GM19324 (cell line): ENCODE measurements around the gene SFRP5.

ENCODE experiments used
- ATAC-seq: cut with Tn5 transposase; IDR thresholded peaks from one replicate; pipeline ENCODE4 v1.9.1; 2021; ENCODE audit warnings: mild to moderate bottlenecking, moderate library complexity; ENCODE audit not compliant: unreplicated experiment, low FRiP score

The SFRP5 gene

DNA sequence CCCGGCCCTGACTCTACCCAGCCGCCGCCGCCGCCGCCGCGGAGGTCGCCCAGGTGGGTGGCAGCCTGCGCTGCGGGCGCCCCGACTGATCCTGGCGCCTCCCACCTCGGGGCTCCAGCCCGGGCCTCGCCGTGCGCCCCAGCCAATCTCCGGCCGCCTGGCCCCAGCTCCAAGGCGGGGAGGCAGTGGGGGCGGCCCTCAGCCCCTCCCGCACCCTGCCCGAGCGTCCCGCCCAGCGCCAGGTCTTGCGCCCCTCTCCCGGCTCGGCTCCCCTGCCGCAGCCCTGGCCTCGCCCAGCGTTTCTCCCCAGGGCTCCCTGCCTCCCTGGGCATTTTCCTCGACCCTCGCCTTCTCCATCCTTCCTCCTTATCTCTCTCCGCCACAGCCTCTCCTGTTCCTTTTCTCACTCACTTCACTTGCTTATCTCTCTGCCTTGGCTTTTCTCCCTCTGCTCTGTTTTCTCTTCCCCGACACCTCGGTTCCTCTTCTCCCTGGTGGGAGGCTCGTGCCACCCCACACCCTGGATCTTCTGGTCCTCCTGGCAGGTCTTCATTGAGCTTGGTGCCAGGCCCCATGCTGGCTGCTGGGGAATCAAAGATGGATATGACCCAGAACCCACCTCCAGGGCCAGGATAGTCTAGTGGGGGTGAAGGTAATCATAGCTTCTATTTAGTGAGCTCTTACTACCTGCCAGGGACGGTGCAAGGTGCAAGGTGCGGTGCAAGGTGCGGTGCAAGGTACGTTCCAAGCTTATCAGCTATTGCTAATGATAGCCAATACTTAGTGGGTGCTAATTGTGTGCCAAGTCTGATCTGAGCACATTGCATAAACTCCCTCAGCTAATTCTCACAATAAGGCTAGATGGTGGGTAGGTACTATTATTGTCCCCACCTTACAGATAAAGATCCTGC lies at the start of gene SFRP5:
Gene SFRP5 (minus strand): TSS at position 87 of the 911 bp plus-strand sequence. CDS start 166 bp downstream, outside the sequence.
- no peak for ATAC-seq

- ATAC-seq, result no peak
Measured at GRCh38 chr10:97820096-97820704, 48.4 kb upstream of the SFRP5 start.

DNA sequence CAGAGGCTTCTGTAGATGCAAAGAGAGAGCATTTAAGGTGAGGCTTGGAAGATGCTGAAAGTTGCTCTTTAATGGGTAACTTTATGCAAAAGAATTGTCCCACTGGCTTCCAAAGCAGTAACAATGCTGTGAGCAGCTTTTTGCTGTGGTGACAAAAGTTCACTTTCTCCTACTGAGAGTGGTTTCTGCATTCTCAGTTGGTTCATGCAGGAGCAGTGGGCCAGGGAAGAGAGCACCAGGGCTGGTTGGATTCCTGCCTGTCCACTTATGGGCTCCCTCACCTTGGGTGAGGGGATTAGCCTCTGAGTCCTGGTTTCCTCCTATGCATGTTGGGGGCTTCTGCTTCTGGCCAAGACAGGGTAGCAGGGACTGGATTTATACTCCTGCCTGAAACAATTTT lies 46.8 kb upstream of the SFRP5 start:
- no peak for ATAC-seq

GRCh38 chr10:97816609-97817008 lies 44.8 kb upstream of the SFRP5 start:
- no peak for ATAC-seq

GRCh38 chr10:97814996-97815395 lies 43.2 kb upstream of the SFRP5 start:
- ATAC-seq, result no peak

GRCh38 chr10:97813311-97813710 lies 41.5 kb upstream of the SFRP5 start:
- ATAC-seq, result no peak

DNA sequence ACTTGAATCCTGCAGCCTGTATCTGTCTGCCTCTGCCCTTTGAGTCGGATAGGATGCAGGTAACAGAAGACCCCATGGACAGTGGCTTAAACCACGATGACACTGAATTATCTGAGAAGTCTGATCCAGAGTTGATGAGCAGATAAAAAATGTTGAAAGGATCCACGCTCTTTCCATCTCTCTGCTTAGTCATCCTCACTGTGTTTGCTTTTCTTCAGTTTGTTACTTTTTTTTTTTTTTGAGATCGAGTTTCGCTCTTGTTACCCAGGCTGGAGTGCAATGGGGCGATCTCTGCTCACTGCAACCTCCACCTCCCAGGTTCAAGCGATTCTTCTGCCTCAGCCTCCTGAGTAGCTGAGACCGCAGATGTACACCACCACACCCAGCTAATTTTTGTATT lies 40.9 kb upstream of the SFRP5 start:
- no peak for ATAC-seq

DNA sequence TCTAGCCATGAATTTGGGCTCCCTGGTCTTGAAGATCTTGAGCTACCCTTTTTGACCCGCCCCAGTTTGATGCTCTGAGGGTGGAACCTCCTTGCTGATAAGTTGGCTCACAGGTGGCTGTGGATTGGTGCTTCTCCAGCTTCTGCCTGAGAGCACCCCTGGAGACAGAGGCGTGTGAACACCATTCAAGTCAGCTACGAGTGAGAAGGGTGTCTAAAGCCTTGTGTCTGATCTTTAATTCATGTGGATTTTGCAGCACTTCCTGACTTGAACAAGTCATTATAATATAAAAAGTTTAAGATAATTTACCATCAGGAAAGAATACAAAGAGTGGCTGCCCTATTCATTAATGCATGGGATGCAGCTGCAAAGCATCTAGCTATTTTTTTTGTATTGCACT lies 40.2 kb upstream of the SFRP5 start:
- no peak for ATAC-seq

DNA sequence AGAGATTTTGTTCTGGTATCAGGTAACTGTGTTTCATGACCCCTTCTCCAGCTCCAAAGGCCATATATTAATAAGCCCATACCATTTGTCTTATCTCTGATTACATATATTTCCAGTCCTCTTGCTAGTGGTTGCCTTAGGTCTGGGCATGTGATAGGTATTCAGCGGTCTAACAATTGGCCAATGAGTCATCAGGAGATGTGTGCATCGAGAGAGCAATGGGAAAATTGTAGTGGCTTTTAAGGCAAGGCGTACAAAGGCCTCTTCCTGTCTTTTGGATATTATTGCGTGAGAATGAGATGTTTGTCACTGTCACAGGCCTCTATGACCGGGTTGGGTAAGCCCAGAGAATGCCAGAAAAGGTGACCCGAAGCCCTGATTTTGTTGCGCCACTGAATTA lies 38.6 kb upstream of the SFRP5 start:
- no peak for ATAC-seq

DNA sequence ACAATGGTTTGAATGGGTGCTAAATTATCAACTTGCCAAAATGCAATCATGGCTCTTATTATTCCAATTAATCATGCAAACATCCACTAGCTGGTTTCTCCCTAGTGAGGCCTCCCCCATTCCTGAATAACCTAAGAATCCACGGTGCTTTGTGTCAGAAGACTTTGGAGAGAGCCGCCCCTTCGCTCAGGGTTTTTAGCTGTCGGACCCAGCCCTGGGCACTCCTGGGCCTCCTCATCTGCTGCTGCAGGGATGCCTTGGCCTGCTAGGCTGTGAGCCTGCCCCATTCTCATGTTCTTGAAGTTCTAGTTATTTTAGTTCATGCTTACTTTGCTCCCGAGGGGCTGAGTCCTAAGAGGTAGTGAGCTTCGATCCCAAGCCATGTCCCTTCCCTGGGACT lies 34.1 kb upstream of the SFRP5 start:
- no peak for ATAC-seq

DNA sequence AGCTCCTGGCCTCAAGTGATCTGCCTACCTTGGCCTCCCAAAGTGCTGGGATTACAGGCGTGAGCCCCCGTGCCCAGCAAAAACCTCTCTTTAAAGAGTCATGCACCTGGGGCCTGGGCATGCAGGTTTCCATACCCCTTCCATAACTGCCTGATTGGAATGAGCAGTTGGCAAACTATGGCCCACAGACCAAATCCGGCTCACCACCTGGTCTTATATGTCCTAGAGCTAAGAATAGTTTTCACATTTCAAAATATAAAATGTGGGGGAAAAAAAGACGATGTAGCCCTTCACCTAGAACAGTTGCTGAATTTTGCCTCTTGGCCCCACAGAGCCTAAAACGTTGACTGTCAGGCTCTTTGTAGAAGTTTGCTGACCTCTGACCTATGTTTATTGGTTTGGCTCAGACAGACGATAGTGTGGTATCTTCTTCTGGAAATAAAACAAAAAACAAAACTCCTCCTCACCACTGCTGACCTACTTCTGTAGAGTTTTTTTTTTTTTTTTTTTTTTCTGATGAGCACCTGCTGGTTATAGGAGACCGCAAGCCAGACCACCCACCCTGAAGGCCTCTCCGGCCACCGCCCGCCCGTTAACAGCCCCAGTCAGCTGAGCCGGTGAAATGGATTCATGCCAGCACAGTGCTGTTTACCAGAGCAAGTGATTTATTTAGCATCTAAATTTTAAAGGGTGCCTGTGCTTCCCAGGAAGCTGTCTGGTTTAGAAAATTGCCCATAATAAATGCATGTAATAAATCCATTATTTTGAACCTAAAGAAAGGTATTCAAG lies 33.5 kb upstream of the SFRP5 start:
- no peak for ATAC-seq

DNA sequence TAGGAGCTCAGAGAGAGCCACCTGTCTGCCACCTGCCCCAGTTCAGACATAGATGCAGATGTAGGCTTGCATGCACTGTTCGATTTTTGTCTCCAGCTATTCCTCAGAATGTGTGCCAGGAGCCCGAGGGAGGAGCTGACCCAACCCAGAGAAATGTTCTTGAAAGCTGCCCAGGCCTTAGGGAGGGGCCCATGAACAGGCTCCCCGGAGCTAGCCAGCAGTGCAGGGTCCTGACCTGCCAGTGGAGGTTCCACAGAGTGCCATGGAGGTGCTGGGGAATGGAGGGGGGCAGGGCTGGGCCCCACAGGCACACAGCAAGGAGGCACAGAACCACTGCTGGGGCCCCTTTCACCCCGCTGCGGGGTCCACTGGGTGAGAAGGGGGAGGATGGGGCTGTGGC lies 29.6 kb upstream of the SFRP5 start:
- no peak for ATAC-seq

DNA sequence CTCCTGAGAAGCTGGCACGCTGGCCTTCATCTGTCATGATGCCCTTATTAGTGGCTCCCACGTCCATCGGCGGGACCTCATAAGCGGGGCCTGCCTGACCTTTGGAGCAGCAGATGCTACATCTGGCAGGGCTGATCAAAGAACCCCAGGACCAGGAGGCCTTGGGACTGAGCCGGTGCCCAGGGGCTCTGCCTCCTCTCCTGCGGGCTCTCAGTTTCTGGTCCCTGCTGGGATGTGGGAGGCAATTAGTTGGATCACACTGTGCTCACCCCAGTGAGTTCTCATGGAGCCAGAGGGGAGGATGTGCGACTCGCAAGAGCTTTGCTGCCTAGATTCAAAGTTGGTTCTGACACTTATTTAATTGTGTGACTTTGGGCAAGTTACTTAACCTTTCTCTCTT lies 28.7 kb upstream of the SFRP5 start:
- ATAC-seq, result no peak

DNA sequence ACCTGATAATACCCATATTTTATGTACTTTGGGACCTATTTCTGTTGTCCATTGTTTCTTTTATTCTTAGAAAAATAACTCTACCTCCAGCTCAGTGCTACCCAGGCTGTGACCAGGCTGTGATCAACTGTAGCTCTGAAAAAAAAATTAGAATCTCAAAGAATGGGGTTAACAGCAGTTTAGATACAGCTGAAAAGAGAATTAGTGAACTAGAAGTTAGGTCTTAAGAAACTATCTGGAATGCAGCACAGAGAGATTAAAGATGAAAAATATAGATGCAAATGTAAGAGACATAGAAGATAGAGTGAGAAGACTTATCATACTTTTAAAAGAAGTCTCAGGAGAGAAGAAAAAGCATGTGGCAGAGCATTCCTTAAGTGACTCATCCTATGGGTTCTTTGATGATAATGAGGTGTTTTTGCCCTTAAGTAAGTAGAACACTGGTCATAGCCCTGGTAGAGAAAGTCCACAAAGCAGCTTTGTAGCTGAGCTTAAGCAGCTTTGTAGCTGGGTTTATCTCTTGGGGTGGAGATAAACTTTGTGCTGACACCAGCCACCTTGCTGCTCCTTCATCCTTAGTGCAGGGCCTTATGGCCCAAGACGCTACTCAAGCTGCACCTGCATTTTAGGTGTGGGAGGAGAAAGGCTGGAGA lies 27.3 kb upstream of the SFRP5 start:
- ATAC-seq, result no peak

- no peak for ATAC-seq
Measured at GRCh38 chr10:97796651-97797050, 24.9 kb upstream of the SFRP5 start.

DNA sequence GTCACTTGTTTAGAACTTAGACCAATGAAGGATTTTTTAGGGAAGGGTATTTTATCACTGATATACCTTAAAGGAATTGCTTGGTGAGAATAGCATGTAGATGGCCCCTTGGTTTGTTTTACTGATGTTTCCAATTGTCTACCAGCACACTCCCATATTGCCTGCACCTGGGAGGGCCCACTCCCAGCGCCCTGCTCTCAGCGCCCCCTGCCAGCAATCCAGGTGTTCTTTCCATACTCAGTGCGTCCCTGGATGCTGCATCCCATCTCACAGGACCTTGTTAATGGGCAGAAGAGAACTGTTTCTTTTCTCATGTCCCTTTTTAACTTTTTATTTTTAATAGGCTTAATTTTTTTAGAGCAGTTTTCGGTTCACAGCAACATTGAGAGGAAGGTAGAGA lies 24.1 kb upstream of the SFRP5 start:
- no peak for ATAC-seq

- peak; percentile 52 for ATAC-seq
Measured at GRCh38 chr10:97791824-97792721, 20.3 kb upstream of the SFRP5 start.

- ATAC-seq, result no peak
Measured at GRCh38 chr10:97789770-97790397, 18.1 kb upstream of the SFRP5 start.
